ENCODE results near the gene RALGPS2.

Gene RALGPS2

GRCh38 chr1:178862416-178862815 is 137.4 kb downstream of the RALGPS2 start:
- H3K9me3 Mint-ChIP-seq: no peaks in the 10 kb centered on the region
- DNase-seq (ENCODE audit: low spot score in 2 of 2): no peak
- H3K27me3 Mint-ChIP-seq: peaks cover 47% of the 10 kb centered on the region
- ATAC-seq (replicated peaks; ENCODE audit: extremely low read depth, poor library complexity, severe bottlenecking): no peak
- peaks cover 3% of the 10 kb centered on the region for H3K36me3 Mint-ChIP-seq (ENCODE audit: insufficient read depth)
- no peak overlapping the region for H3K27ac Mint-ChIP-seq (ENCODE audit: low read depth)
- no peak overlapping the region for H3K4me3 Mint-ChIP-seq
- H3K4me1 Mint-ChIP-seq: peaks cover 7% of the 10 kb centered on the region

DNA sequence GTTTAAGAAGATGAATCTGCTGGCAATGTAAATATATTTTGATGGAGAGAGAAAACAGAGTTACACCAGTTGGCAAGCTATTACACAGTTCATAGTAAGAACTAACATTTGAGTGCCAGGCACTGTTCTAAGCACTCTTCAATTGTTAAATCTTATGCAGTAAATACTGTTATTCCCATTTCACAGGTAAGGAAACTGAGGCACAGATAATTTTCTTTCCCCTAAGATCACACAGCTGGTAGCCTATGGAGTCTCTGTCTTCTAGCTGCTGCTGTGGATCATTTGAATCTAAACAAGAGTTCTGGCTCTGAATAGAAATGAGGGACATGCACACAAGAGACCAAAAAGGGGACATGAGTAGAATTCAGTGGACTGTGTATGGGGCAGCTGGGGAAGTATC is 137.8 kb downstream of the RALGPS2 start:
- H3K36me3 Mint-ChIP-seq (ENCODE audit: insufficient read depth): peaks cover 3% of the 10 kb centered on the region

DNA sequence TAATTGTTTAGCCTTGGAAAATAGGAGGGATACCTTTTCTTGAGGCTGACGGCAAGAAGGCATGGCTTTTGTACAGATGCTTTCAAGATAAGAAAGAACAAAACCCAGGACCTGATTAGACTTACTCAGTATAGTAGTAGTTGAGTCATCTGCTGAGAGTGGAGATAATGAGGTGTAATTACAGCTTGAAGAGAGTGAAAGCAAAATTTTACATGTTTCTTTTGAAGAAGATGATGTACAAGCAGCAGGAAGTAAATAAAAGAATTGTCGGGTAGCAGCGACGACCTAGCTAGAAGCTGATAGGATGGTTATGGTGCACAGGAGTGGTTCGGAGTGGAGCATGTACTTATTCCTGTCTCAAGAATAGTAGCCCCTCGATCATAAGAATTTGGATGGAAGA is 139.3 kb downstream of the RALGPS2 start:
- H3K4me3 Mint-ChIP-seq: no peak overlapping the region

More for the DNA sequence above, 137.8 kb downstream of the RALGPS2 start:
- Mint-ChIP-seq H3K4me1 (peaks cover 7% of the 10 kb centered on the region), H3K27ac (ENCODE audit: low read depth) (no peak overlapping the region), H3K27me3 (peaks cover 47% of the 10 kb centered on the region), H3K4me3 (no peak overlapping the region), H3K9me3 (no peaks in the 10 kb centered on the region)
- ATAC-seq (replicated peaks; ENCODE audit: extremely low read depth, poor library complexity, severe bottlenecking) (no peak), DNase-seq (ENCODE audit: low spot score in 2 of 2) (no peak)

DNA sequence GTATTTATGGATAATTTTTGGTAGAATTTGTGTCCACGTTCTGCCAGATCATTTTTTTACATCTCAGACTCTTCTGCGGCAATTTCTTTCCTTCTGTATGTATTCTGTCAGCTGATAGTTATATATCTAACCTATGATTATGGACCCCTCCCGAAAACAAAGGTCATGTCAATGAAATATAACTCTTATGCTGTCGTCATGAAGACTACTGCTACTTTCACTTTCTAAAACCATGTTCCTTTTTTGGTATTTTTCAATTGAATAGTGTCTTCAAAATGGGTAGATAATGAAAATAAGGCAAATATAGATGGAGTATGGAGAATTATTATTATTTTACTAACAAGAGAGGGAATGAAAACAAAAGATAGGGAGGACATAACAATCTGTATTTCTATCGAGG is 142.6 kb downstream of the RALGPS2 start:
- Mint-ChIP-seq H3K27ac (ENCODE audit: low read depth) (no peak overlapping the region), H3K36me3 (ENCODE audit: insufficient read depth) (no peaks in the 10 kb centered on the region), H3K9me3 (no peaks in the 10 kb centered on the region), H3K4me3 (no peak overlapping the region), H3K4me1 (peaks cover 7% of the 10 kb centered on the region), H3K27me3 (peaks cover 38% of the 10 kb centered on the region)
- no peak for ATAC-seq (replicated peaks; ENCODE audit: extremely low read depth, poor library complexity, severe bottlenecking)
- DNase-seq (ENCODE audit: low spot score in 2 of 2): no peak

More for the DNA sequence above, 139.3 kb downstream of the RALGPS2 start:
- ATAC-seq (replicated peaks; ENCODE audit: extremely low read depth, poor library complexity, severe bottlenecking): no peak
- Mint-ChIP-seq H3K36me3 (ENCODE audit: insufficient read depth) (peaks cover 3% of the 10 kb centered on the region), H3K27ac (ENCODE audit: low read depth) (no peak overlapping the region), H3K4me1 (peaks cover 7% of the 10 kb centered on the region), H3K27me3 (peaks cover 47% of the 10 kb centered on the region), H3K9me3 (no peaks in the 10 kb centered on the region)
- DNase-seq (ENCODE audit: low spot score in 2 of 2): no peak

GRCh38 chr1:178868706-178869105 is 143.7 kb downstream of the RALGPS2 start:
- Mint-ChIP-seq H3K4me1 (peaks cover 7% of the 10 kb centered on the region), H3K9me3 (no peaks in the 10 kb centered on the region), H3K27ac (ENCODE audit: low read depth) (no peak overlapping the region), H3K36me3 (ENCODE audit: insufficient read depth) (no peaks in the 10 kb centered on the region), H3K27me3 (peaks cover 28% of the 10 kb centered on the region), H3K4me3 (no peak overlapping the region)
- DNase-seq (ENCODE audit: low spot score in 2 of 2) (no peak), ATAC-seq (replicated peaks; ENCODE audit: extremely low read depth, poor library complexity, severe bottlenecking) (no peak)

DNA sequence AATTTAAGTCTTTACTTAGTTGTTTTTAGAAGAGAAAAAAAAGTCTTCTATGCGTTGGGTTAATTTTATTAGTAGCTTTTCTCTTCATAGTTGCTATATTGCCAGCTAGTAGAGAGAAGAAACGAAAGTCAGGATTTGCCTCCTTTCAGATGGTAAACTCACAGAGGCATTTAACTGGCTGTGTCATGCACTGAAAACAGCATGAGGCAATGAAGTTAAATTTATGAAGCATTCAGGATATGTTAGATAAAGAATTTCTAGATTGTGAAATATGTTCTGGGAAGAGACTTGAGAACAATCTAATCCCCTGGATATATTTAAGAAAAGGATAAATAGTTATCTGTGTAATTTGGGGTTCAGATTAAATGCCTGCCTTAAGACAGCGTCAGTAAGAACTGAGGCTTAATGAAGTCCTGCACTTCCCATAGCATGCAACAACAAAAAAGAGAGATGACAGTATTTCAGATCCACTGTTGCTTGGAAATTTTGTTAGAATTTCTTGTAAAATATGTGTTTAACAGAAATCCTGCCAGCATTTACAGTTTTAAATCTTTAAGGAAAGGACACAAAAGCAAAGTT is 144.2 kb downstream of the RALGPS2 start:
- DNase-seq (ENCODE audit: low spot score in 2 of 2): no peak
- ATAC-seq (replicated peaks; ENCODE audit: extremely low read depth, poor library complexity, severe bottlenecking): no peak
- Mint-ChIP-seq H3K36me3 (ENCODE audit: insufficient read depth) (no peaks in the 10 kb centered on the region), H3K27me3 (peaks cover 23% of the 10 kb centered on the region), H3K4me3 (no peak overlapping the region), H3K9me3 (no peaks in the 10 kb centered on the region), H3K27ac (ENCODE audit: low read depth) (no peak overlapping the region), H3K4me1 (peaks cover 5% of the 10 kb centered on the region)

- H3K4me3 Mint-ChIP-seq: no peak overlapping the region
- no peaks in the 10 kb centered on the region for H3K4me1 Mint-ChIP-seq
- H3K9me3 Mint-ChIP-seq: no peaks in the 10 kb centered on the region
- ATAC-seq (replicated peaks; ENCODE audit: extremely low read depth, poor library complexity, severe bottlenecking) (no peak), DNase-seq (ENCODE audit: low spot score in 2 of 2) (no peak)
- peaks cover 3% of the 10 kb centered on the region for H3K36me3 Mint-ChIP-seq (ENCODE audit: insufficient read depth)
- H3K27ac Mint-ChIP-seq (ENCODE audit: low read depth): no peak overlapping the region
- peaks cover 18% of the 10 kb centered on the region for H3K27me3 Mint-ChIP-seq
These were observed 145.2 kb downstream of the RALGPS2 start for GRCh38 chr1:178870221-178870620.

GRCh38 chr1:178870944-178871343 is 145.9 kb downstream of the RALGPS2 start, which contains the start of gene ANGPTL1:
ANGPTL1 (minus strand) TSS chr1:178871077; CDS start chr1:178865776, 5,301 bp downstream.
- Mint-ChIP-seq H3K9me3 (no peaks in the 10 kb centered on the region), H3K4me1 (no peaks in the 10 kb centered on the region), H3K36me3 (ENCODE audit: insufficient read depth) (peaks cover 3% of the 10 kb centered on the region), H3K27me3 (peaks cover 18% of the 10 kb centered on the region), H3K27ac (ENCODE audit: low read depth) (no peak within 1 kb of the TSS), H3K4me3 (no peak within 1 kb of the TSS)
- no peak for ATAC-seq (replicated peaks; ENCODE audit: extremely low read depth, poor library complexity, severe bottlenecking)
- DNase-seq (ENCODE audit: low spot score in 2 of 2): no peak

- ATAC-seq (replicated peaks; ENCODE audit: extremely low read depth, poor library complexity, severe bottlenecking) (no peak), DNase-seq (ENCODE audit: low spot score in 2 of 2) (no peak)
- Mint-ChIP-seq H3K9me3 (no peaks in the 10 kb centered on the region), H3K4me1 (no peaks in the 10 kb centered on the region), H3K36me3 (ENCODE audit: insufficient read depth) (peaks cover 3% of the 10 kb centered on the region), H3K27ac (ENCODE audit: low read depth) (no peak overlapping the region), H3K27me3 (peaks cover 14% of the 10 kb centered on the region), H3K4me3 (no peak overlapping the region)
These were observed 146.7 kb downstream of the RALGPS2 start for GRCh38 chr1:178871551-178872320.

GRCh38 chr1:178874966-178875365 is 149.9 kb downstream of the RALGPS2 start:
- Mint-ChIP-seq H3K4me3 (no peak overlapping the region), H3K4me1 (no peaks in the 10 kb centered on the region), H3K27me3 (peaks cover 14% of the 10 kb centered on the region), H3K9me3 (no peaks in the 10 kb centered on the region), H3K36me3 (ENCODE audit: insufficient read depth) (peaks cover 6% of the 10 kb centered on the region), H3K27ac (ENCODE audit: low read depth) (no peak overlapping the region)
- ATAC-seq (replicated peaks; ENCODE audit: extremely low read depth, poor library complexity, severe bottlenecking): no peak
- no peak for DNase-seq (ENCODE audit: low spot score in 2 of 2)

DNA sequence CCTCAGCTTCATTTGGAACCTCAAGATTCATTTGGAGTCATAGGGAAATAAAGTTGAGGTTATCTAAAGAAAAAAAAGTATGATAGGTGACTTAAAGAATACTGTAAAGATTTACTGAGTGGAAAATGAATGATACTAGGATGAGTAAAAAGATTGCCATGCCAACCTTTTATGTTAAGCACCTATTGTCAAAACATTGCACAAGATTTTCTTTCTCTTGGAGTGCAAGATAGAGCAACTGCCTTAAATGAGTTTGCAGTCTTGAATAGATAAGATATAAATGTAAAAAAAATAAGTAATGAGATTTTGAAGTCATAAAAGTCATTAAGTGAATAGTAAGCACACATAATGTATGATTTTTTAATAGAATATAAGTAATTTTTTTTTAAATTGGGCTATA is 150.9 kb downstream of the RALGPS2 start:
- Mint-ChIP-seq H3K4me1 (no peaks in the 10 kb centered on the region), H3K27ac (ENCODE audit: low read depth) (no peak overlapping the region), H3K4me3 (no peak overlapping the region), H3K36me3 (ENCODE audit: insufficient read depth) (peaks cover 6% of the 10 kb centered on the region), H3K27me3 (peaks cover 14% of the 10 kb centered on the region), H3K9me3 (no peaks in the 10 kb centered on the region)
- DNase-seq (ENCODE audit: low spot score in 2 of 2) (no peak), ATAC-seq (replicated peaks; ENCODE audit: extremely low read depth, poor library complexity, severe bottlenecking) (no peak)

DNA sequence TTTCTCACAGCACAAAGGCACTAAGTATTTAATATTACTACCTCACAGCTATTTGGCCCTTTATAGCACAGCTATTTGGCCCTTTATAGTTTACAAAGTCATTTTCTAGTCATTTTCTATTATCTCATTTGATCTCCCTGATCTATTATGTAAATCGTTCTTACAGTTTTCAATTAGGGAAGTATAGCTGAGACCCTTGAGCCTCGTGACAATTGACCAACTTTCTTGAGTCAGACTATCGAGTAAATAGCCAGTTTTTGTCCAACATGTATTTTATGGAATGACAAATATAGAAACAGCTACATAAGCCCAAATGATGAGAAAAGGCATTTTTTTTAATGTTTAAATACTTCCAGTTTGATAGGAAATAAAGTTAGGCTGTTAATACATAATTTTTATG is 152.9 kb downstream of the RALGPS2 start:
- no peak for DNase-seq (ENCODE audit: low spot score in 2 of 2)
- H3K9me3 Mint-ChIP-seq: no peaks in the 10 kb centered on the region
- H3K27me3 Mint-ChIP-seq: peaks cover 14% of the 10 kb centered on the region
- H3K36me3 Mint-ChIP-seq (ENCODE audit: insufficient read depth): peaks cover 6% of the 10 kb centered on the region
- ATAC-seq (replicated peaks; ENCODE audit: extremely low read depth, poor library complexity, severe bottlenecking): no peak
- no peak overlapping the region for H3K4me3 Mint-ChIP-seq
- no peak overlapping the region for H3K27ac Mint-ChIP-seq (ENCODE audit: low read depth)
- no peaks in the 10 kb centered on the region for H3K4me1 Mint-ChIP-seq

DNA sequence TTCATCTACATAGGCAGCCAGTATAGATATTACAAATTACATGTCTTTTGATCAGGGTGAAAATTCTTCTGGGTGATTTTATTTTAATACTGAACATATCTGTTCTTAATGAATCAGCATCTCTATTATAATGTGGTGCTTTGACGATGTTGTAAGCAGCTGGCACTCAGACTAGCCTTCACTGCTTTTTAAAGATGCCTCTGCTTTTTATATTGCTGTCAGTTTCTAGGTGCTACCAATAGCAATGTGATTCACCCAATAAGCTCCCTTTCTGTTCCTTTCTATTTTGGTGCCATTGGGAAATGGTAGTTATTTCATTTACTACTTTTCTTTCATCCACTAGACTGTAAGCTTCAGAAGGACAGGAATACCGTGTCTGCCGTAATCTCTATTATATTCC is 156.9 kb downstream of the RALGPS2 start:
- no peaks in the 10 kb centered on the region for H3K4me1 Mint-ChIP-seq
- H3K27ac Mint-ChIP-seq (ENCODE audit: low read depth): no peak overlapping the region
- ATAC-seq (replicated peaks; ENCODE audit: extremely low read depth, poor library complexity, severe bottlenecking): no peak

More for the DNA sequence above, 156.9 kb downstream of the RALGPS2 start:
- no peaks in the 10 kb centered on the region for H3K9me3 Mint-ChIP-seq
- H3K36me3 Mint-ChIP-seq (ENCODE audit: insufficient read depth): peaks cover 3% of the 10 kb centered on the region
- H3K27me3 Mint-ChIP-seq: no peaks in the 10 kb centered on the region
- no peak for DNase-seq (ENCODE audit: low spot score in 2 of 2)
- no peak overlapping the region for H3K4me3 Mint-ChIP-seq

All from central memory CD8-positive, alpha-beta T cell (primary cell).